ENCODE measurements around the gene BTG2.

The BTG2 gene

GRCh38 chr1:203306965-203307541, 1.7 kb downstream of the BTG2 start:
- Histone ChIP-seq H3K4me3 (ENCODE audit: insufficient read depth, low read length, poor library complexity, severe bottlenecking) (peak overlapping the region; percentile 87), H3K9ac (ENCODE audit: low read length) (peak overlapping the region; percentile 97), H4K20me1 (ENCODE audit: low read depth, low read length) (peaks cover 2% of the 10 kb centered on the region; the same call in 1 of the 2 replicates), H3K4me2 (ENCODE audit: low read depth, low read length, poor library complexity, severe bottlenecking) (peak overlapping the region; percentile 86), H3F3A (ENCODE audit: insufficient read depth) (peaks cover 93% of the 10 kb centered on the region), H3K79me2 (ENCODE audit: insufficient read depth, low read length) (peaks cover 65% of the 10 kb centered on the region), H3K27me3 (ENCODE audit: low read length) (no peaks in the 10 kb centered on the region), H3K9me3 (ENCODE audit: insufficient read depth, low read length) (no peaks in the 10 kb centered on the region), H3K9me2 (replicated peaks; ENCODE audit: insufficient read depth, low read length) (no peaks in the 10 kb centered on the region), H3K27ac (ENCODE audit: low read depth, low read length) (peak overlapping the region; percentile 99), H3K36me3 (ENCODE audit: low read length) (peaks cover 41% of the 10 kb centered on the region), H2AFZ (ENCODE audit: low read depth, low read length, severe bottlenecking) (no peak overlapping the region)
- no peak for TF ChIP-seq EZH2phosphoT487 (conservative IDR thresholded peaks at IDR 0.05; ENCODE audit: low read length)

GRCh38 chr1:203307641-203308126, 2.4 kb downstream of the BTG2 start:
- peak overlapping the region; percentile 86 for H3K4me2 ChIP-seq (ENCODE audit: low read depth, low read length, poor library complexity, severe bottlenecking)
- H3K9me2 ChIP-seq (replicated peaks; ENCODE audit: insufficient read depth, low read length): no peaks in the 10 kb centered on the region
- H3K36me3 ChIP-seq (ENCODE audit: low read length): peaks cover 41% of the 10 kb centered on the region
- H3K9ac ChIP-seq (ENCODE audit: low read length): peak overlapping the region; percentile 97
- TF ChIP-seq CTCF (IDR thresholded peaks at IDR 0.05; ENCODE audit: insufficient read depth, low read length, poor library complexity, severe bottlenecking) (no peak), EZH2phosphoT487 (conservative IDR thresholded peaks at IDR 0.05; ENCODE audit: low read length) (no peak)
- H3F3A ChIP-seq (ENCODE audit: insufficient read depth): peaks cover 91% of the 10 kb centered on the region
- peaks cover 61% of the 10 kb centered on the region for H3K79me2 ChIP-seq (ENCODE audit: insufficient read depth, low read length)
- no peaks in the 10 kb centered on the region for H3K27me3 ChIP-seq (ENCODE audit: low read length)
- H3K9me3 ChIP-seq (ENCODE audit: insufficient read depth, low read length): no peaks in the 10 kb centered on the region
- peak overlapping the region; percentile 87 for H3K4me3 ChIP-seq (ENCODE audit: insufficient read depth, low read length, poor library complexity, severe bottlenecking)
- no peak overlapping the region for H2AFZ ChIP-seq (ENCODE audit: low read depth, low read length, severe bottlenecking)
- peak overlapping the region; percentile 99 for H3K27ac ChIP-seq (ENCODE audit: low read depth, low read length)
- H4K20me1 ChIP-seq (ENCODE audit: low read depth, low read length): peaks cover 2% of the 10 kb centered on the region; the same call in 1 of the 2 replicates

GRCh38 chr1:203308328-203308922, 3.1 kb downstream of the BTG2 start:
- peak overlapping the region; percentile 97 for H3K9ac ChIP-seq (ENCODE audit: low read length)
- H2AFZ ChIP-seq (ENCODE audit: low read depth, low read length, severe bottlenecking): no peak overlapping the region
- H4K20me1 ChIP-seq (ENCODE audit: low read depth, low read length): peaks cover 2% of the 10 kb centered on the region; the same call in 1 of the 2 replicates
- TF ChIP-seq EZH2phosphoT487 (conservative IDR thresholded peaks at IDR 0.05; ENCODE audit: low read length) (no peak), CTCF (IDR thresholded peaks at IDR 0.05; ENCODE audit: insufficient read depth, low read length, poor library complexity, severe bottlenecking) (no peak)
- peak overlapping the region; percentile 86 for H3K4me2 ChIP-seq (ENCODE audit: low read depth, low read length, poor library complexity, severe bottlenecking)
- H3K9me3 ChIP-seq (ENCODE audit: insufficient read depth, low read length): no peaks in the 10 kb centered on the region
- no peaks in the 10 kb centered on the region for H3K27me3 ChIP-seq (ENCODE audit: low read length)
- H3K9me2 ChIP-seq (replicated peaks; ENCODE audit: insufficient read depth, low read length): no peaks in the 10 kb centered on the region
- peaks cover 41% of the 10 kb centered on the region for H3K36me3 ChIP-seq (ENCODE audit: low read length)
- H3K27ac ChIP-seq (ENCODE audit: low read depth, low read length): peak overlapping the region; percentile 99
- H3K79me2 ChIP-seq (ENCODE audit: insufficient read depth, low read length): peaks cover 54% of the 10 kb centered on the region
- H3K4me3 ChIP-seq (ENCODE audit: insufficient read depth, low read length, poor library complexity, severe bottlenecking): peak overlapping the region; percentile 87
- H3F3A ChIP-seq (ENCODE audit: insufficient read depth): peaks cover 91% of the 10 kb centered on the region

- Histone ChIP-seq H3K9ac (ENCODE audit: low read length) (peak overlapping the region; percentile 97), H3K27ac (ENCODE audit: low read depth, low read length) (peak overlapping the region; percentile 99), H3F3A (ENCODE audit: insufficient read depth) (peaks cover 89% of the 10 kb centered on the region), H3K4me3 (ENCODE audit: insufficient read depth, low read length, poor library complexity, severe bottlenecking) (no peak overlapping the region), H3K79me2 (ENCODE audit: insufficient read depth, low read length) (peaks cover 49% of the 10 kb centered on the region), H4K20me1 (ENCODE audit: low read depth, low read length) (peaks cover 2% of the 10 kb centered on the region; the same call in 1 of the 2 replicates), H2AFZ (ENCODE audit: low read depth, low read length, severe bottlenecking) (no peak overlapping the region), H3K9me2 (replicated peaks; ENCODE audit: insufficient read depth, low read length) (no peaks in the 10 kb centered on the region), H3K27me3 (ENCODE audit: low read length) (no peaks in the 10 kb centered on the region), H3K9me3 (ENCODE audit: insufficient read depth, low read length) (no peaks in the 10 kb centered on the region), H3K4me2 (ENCODE audit: low read depth, low read length, poor library complexity, severe bottlenecking) (peak overlapping the region; percentile 86), H3K36me3 (ENCODE audit: low read length) (peaks cover 41% of the 10 kb centered on the region)
- TF ChIP-seq CTCF (IDR thresholded peaks at IDR 0.05; ENCODE audit: insufficient read depth, low read length, poor library complexity, severe bottlenecking): no peak
- TF ChIP-seq EZH2phosphoT487 (conservative IDR thresholded peaks at IDR 0.05; ENCODE audit: low read length): no peak
Observed at GRCh38 chr1:203308923-203309331, 3.6 kb downstream of the BTG2 start.
